ENCODE results near the gene DZIP1L.
"Not testable (repeated sequence)": the region's sequence is repeated elsewhere in the genome, so short reads cannot be mapped to it uniquely, and the experiment has no call there.

DZIP1L gene, protein sequence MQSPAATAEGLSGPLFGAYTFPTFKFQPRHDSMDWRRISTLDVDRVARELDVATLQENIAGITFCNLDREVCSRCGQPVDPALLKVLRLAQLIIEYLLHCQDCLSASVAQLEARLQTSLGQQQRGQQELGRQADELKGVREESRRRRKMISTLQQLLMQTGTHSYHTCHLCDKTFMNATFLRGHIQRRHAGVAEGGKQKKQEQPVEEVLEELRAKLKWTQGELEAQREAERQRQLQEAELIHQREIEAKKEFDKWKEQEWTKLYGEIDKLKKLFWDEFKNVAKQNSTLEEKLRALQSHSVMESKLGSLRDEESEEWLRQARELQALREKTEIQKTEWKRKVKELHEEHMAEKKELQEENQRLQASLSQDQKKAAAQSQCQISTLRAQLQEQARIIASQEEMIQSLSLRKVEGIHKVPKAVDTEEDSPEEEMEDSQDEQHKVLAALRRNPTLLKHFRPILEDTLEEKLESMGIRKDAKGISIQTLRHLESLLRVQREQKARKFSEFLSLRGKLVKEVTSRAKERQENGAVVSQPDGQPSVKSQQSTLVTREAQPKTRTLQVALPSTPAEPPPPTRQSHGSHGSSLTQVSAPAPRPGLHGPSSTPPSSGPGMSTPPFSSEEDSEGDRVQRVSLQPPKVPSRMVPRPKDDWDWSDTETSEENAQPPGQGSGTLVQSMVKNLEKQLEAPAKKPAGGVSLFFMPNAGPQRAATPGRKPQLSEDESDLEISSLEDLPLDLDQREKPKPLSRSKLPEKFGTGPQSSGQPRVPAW

GRCh38 chr3:138114988-138115971 is at the start of gene DZIP1L:
Gene DZIP1L (minus strand): TSS chr3:138115608. CDS start chr3:138103971, 11,637 bp downstream.
- DNase-seq, result no peak

DNA sequence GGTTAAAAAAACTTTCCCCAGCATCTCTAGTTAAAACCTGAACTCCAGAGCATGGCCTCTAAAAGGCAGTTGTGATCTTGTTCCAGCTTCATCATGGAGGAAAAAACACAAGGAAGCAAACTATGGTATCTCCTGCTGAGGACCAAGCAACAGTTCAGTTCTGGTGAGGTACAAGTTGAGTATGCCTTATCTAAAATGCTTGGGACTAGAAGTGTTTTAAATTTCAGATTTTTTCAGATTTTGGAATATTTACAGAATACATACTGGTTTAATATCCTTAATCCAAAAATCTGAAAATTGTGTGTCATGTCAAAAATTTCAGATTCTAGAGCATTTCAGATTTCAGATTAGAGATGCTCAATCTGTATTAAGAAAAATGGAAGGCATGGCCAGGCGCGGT is 49.7 kb upstream of the DZIP1L start:
- no peak for DNase-seq

GRCh38 chr3:138157743-138158142 is 42.3 kb upstream of the DZIP1L start:
- DNase-seq, result no peak

DNA sequence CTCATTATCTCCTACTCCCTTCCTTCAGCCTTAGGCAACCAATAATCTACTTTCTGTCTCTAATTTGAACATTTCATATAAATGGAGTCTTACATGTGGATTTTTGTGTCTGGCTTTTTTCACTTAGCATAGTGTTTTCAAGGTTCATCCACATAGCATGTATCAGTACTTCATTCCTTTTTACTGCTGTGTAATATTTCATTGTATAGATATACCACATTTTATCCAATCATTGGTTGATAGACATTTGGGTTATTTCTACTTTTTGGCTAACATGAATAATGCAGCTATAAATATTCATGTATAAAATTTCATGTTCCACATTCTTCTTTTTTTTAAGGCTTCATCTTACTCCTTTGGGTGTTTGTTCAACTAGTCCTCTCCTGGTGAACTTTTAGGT is 39.1 kb upstream of the DZIP1L start:
- DNase-seq, result no peak

DNA sequence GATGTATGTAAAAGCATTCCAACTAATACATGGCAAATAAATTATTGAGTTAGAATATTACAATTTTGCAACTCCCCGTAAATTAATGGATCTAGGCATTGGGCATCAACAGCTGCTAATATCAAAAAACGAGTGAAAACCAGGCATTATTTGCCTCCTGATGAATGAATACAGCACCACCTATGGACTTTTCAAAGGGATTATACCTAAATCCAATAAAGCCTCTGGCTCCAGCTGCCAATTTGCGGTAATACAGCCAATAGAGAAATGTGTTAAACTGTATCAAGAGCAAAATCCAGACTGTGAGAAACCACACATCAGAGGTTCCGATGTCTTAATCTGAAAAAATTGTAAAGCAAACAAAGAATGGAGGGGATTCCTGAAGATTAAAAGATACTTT is 33.1 kb upstream of the DZIP1L start:
- no peak for DNase-seq

GRCh38 chr3:138142181-138142580 is 26.8 kb upstream of the DZIP1L start:
- not testable (repeated sequence) for DNase-seq

GRCh38 chr3:138140940-138141339 is 25.5 kb upstream of the DZIP1L start:
- no peak for DNase-seq

DNA sequence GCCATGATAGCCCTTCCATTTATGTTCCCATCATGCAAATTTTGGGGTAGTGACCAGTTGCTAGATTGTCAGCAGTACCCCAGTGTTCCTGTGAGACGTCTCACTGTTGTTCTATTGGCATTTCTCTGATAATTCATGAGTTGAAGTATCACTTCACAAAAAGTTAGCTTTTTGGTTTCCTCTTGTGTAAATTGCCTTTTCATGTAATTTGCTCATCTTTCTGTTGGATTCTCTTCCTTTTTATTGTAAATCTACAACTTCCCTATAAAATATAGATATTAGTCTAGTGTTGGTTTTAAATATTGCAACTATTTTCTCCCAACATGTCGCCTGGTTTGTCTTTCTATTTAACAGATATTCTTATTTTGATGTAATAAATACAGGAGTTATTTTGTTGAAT is 24.3 kb upstream of the DZIP1L start:
- DNase-seq, result no peak

GRCh38 chr3:138137861-138138260 is 22.5 kb upstream of the DZIP1L start:
- DNase-seq, result no peak

GRCh38 chr3:138136201-138136600 is 20.8 kb upstream of the DZIP1L start:
- DNase-seq, result no peak

GRCh38 chr3:138135833-138136194 is 20.4 kb upstream of the DZIP1L start:
- DNase-seq, result no peak

DNA sequence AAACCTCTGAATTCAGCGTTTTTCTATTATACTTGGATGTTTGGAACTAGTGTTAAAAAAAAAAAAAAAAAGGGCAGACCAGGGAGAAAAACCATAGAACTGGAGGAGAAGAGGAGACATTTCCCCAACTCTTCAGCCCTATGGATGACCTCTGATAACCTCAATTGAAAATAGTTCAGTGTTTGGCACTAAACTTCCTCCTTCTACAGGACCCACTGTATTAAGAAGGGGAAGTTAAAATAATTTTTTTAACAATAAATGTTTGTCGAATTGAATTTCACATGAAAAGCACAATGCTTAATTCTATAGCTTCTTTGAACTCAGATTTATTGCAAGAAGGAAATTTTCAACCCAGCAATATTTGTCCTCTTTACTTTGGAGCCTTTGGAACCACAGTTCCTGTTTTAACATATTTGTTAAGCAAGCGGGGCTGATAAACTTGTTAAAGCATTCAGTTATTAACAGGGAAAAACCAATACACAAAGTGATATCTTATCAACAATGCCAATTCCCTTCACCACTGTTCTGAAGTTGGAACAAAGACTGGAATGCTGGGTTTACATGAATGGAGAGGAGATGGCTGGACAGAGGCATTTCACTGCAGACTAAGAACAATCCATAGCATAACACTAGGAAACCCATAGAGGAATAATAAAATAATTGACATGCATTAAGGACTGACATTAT is 19.9 kb upstream of the DZIP1L start:
- DNase-seq, result no peak

DNA sequence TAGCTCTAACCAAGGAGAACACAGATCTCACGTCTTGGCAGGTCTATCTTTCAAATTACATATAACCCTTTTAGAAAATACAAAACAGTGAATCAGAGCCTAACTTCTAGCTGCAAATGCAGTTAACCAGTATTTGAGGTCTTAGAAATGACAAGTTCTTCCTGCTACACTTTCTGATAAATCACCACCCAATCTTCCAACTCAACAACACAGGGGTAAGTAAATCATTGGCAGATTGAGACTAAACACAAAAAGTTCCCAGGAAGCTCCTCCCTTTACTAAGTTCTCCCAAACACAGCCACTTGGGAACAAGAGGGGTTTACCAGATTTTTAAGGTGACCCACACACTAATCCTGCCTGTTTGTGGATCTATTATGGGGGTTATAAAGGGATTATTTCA is 16.8 kb upstream of the DZIP1L start, which contains the start of gene A4GNT:
A4GNT (minus strand) TSS at position 152 of the 400 bp plus-strand sequence. CDS start 1,134 bp downstream, outside the sequence.
- no peak for DNase-seq

DNA sequence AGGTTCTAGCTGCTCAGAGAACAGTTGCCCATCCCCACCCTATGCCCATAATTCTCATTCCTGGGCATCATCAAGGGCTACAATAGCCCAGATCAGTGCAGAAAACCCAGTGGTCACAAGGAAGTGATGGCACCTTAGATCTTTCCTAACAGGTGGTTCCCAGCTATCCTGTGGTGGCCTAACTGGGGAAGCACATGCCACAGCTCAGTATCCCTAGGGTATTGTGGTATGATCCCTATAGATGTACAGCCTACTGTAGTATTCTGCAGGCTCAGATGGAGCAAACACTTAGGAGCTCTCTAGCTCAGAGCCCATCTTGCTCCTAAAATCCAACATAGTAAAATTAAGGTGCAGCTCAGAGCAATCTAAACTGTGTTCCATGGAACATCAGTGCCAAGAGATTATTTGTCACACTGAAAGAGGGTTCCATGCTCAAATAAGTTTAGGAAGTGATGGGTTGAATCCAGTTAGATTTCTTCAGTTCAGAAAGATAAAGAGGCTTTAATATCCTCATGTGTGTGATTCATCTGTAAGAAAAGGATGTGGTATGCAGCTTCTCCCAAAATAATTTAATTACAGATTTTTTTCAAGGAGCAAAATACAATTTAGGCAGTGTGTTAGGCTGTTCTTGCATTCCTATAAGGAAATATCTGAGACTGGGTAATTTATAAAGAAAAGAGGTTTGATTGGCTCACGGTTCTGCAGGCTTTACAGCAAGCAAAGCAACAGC is 12.4 kb upstream of the DZIP1L start:
- no peak for DNase-seq

DNA sequence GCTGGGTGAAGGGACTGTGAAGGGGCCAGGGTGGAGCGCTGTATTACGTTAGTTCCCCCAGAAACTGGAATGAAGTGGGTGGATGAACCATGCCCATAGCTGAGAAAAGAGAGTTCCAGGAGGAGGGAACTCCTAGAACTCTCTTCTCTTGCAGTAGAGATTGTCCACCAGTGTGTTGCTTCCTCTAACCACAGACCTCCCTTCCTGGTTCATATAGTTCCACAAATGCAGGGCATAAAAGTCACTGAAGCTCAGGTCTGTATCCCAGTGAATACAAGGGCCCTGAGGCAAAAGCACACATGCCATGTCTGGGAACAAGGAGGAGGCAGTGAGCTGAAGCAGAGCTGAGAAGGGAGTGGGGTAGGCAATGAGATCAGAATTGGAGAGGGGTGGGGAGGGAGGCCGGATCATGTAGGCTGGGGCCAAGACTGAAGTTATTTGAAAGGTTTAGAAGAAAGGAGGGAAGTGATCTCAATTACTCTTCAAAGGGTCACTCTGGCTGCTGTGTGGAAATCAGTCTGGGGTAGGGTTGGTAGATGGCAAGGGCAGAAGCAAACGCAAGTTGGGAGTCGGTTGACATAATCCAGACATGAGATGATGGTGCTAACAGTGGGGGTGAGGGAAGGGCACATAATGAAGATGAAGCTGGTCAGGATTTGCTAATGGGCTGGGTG is 10.3 kb upstream of the DZIP1L start:
- DNase-seq, result no peak

- no peak for DNase-seq
These were observed 9.4 kb upstream of the DZIP1L start for GRCh38 chr3:138124706-138125355.

GRCh38 chr3:138124188-138124587 is 8.8 kb upstream of the DZIP1L start:
- DNase-seq, result no peak

GRCh38 chr3:138119423-138119766 is 4.0 kb upstream of the DZIP1L start:
- DNase-seq, result no peak

GRCh38 chr3:138118612-138119422 is 3.4 kb upstream of the DZIP1L start:
- peak; percentile 83 for DNase-seq
